GM21515 (cell line): ENCODE results near the gene CCNA1.

Experiments
- ATAC-seq: cut with Tn5 transposase; IDR thresholded peaks from one replicate; pipeline ENCODE4 v1.9.1; 2021; ENCODE audit not compliant: unreplicated experiment

CCNA1 gene

DNA sequence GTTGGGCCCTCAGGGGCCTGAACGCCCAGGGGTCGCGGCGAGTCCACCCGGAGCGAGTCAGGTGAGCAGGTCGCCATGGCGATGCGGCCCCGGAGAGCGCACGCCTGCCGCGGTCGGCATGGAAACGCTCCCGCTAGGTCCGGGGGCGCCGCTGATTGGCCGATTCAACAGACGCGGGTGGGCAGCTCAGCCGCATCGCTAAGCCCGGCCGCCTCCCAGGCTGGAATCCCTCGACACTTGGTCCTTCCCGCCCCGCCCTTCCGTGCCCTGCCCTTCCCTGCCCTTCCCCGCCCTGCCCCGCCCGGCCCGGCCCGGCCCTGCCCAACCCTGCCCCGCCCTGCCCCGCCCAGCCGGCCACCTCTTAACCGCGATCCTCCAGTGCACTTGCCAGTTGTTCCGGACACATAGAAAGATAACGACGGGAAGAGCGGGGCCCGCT lies at the start of gene CCNA1:
Gene CCNA1 (plus strand): TSS at position 390 of the 439 bp plus-strand sequence. CDS start 562 bp downstream, outside the sequence.
- no peak for ATAC-seq

- ATAC-seq = no peak
Measured at GRCh38 chr13:36385489-36385888, 46.8 kb upstream of the CCNA1 start.

DNA sequence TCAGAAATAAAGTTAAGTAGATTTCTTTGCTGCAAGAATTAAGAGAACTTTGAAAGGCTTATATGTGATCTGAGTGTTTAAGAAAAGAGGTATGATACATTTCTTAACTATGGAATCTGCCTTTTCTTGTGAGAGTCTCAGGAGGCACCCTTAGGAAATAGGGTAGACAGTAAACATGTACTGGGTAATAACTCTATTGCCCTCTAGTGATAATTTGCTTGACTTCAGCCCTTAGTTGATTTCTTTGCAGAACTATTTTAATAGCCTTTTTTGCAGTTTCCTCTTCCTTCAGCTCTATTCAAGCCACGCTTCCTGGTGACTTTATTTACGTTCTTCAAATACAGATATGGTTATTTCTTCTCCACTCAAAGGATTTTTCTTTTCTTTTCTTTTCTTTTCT lies 37.0 kb upstream of the CCNA1 start:
- no peak for ATAC-seq

DNA sequence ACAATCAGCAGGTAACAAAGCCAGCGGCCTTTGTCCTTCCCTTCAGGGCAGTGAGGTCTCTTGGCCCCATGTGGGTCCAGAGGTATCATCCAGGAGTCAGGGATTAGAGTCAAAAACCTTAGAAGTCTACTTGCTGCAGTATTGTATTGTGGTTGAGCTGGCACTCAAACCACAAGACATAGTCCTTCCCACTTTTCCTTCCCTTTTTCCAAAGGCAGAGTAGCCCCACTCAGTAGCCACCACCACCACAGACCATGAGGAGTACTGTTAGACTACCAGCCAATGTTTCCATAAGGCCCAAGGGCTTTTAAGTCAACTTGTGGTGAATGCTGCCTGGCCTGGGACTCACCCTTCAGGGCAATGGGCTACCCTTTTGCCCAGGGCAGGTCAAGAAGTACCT lies 27.1 kb upstream of the CCNA1 start:
- ATAC-seq = no peak

DNA sequence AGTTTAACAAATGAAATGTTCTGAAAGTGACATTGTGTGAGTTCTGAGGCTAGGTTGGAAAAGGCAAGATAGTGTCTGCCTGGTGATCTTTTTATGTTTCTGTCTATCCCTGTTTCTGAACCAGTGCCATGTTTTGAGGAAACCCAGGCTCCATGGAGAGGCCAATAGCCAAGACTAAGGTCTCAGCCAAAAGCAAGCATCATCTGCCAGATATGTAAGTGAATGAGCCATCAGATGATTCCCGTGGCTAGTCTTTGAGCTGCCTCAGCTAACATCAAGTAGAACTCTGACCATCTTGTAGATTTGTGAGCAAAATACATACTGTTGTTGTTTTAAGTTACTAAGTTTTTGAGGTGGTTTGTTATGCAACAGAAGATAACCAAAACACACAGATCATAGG lies 19.6 kb upstream of the CCNA1 start:
- no peak for ATAC-seq

DNA sequence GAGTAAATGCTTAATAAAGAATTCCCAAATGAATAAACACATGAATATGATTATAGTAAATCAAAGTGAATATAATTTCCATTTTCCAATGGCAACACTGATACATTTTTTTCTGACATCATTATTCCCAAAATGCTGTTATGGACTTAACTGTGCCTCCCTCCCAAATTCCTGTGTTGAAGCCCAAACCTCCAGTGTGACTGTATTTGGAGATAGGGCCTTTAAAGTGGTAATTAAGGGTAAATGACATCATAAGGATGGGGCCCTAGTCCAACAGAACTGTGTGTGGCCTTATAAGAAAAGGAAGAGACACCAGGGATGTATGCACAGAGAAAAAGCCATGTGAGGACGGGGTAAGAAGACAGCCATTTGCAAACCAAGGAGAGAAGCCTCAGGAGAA lies 19.1 kb upstream of the CCNA1 start:
- no peak for ATAC-seq

DNA sequence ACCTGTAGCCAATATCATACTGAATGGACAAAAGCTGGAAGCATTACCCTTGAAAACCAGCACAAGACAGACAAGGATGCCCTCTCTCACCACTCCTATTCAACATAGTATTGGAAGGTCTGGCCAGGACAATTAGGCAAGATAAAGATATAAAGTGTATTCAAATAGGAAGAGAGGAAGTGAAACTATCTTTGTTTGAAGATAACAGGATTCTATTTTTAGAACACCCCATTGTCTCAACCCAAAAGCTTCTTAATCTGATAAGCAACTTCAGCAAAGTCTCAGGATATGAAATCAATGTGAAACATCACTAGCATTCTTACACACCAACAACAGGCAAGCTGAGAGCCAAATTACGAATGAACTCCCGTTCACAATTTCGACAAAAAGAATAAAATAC lies 17.8 kb upstream of the CCNA1 start:
- ATAC-seq = no peak

GRCh38 chr13:36417331-36417730 lies 15.0 kb upstream of the CCNA1 start:
- ATAC-seq = no peak

- peak; percentile 87 for ATAC-seq
Measured at GRCh38 chr13:36418022-36418805, 14.1 kb upstream of the CCNA1 start.

DNA sequence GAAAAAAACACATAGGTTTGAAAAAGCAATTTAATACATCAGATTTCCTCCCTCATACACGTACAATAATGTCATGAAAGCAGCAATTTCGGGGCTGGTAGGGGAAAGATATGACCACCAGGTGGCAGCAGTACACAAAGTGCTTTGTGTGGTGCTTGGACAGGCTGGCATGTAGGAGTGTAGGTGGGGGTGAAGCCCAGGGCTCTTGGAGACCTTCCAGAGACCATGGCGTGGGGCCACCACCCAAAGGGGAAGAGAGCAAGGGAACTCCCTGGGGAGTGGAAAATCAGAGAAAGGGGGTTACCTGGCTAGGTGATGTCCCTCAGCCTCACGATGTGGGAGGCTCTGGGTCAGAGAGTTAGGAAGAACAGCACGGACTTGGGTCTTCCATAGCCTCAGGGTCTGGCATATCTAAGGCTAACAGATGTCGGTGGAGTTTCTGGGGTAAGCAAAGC lies 11.8 kb upstream of the CCNA1 start:
- ATAC-seq = peak; percentile 74

- no peak for ATAC-seq
Measured at GRCh38 chr13:36421447-36421846, 10.8 kb upstream of the CCNA1 start.

DNA sequence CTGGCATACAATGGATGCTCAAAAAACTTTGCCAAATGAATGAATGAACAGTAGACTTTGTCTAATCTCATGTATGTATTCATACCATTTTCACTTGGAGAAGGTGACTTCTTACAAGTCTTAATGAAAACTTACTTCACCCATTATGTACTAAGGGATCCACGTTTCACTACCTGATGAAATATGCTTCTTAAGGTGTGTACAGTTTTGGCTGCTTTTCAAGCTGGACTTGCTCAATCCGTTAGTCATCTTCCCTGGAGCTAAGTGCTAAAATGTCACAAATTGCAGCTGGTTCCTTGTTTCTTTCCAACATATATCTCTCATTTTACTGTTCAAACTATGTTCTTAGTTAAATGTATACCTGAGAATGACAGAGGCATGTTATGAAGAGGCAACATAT lies 4.2 kb upstream of the CCNA1 start:
- ATAC-seq = no peak

GRCh38 chr13:36430247-36431203 lies 1.8 kb upstream of the CCNA1 start:
- ATAC-seq = no peak

DNA sequence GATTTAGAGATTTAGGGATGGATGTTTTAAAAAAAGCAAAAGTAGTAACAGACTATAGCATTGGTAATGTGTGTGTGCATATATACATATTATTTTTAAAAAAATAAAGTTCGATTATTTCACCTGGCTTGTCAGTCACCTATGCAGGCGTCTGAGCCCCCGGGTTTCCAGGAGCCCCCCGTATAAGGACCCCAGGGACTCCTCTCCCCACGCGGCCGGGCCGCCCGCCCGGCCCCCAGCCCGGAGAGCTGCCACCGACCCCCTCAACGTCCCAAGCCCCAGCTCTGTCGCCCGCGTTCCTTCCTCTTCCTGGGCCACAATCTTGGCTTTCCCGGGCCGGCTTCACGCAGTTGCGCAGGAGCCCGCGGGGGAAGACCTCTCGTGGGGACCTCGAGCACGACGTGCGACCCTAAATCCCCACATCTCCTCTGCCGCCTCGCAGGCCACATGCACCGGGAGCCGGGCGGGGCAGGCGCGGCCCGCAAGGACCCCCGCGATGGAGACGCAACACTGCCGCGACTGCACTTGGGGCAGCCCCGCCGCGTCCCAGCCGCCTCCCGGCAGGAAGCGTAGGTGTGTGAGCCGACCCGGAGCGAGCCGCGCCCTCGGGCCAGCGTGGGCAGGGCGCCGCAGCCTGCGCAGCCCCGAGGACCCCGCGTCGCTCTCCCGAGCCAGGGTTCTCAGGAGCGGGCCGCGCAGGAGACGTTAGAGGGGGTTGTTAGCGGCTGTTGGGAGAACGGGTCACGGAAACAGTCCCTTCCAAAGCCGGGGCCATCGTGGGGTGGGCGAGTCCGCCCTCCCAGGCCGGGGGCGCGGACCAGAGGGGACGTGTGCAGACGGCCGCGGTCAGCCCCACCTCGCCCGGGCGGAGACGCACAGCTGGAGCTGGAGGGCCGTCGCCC lies 840 bp upstream of the CCNA1 start:
- no peak for ATAC-seq

DNA sequence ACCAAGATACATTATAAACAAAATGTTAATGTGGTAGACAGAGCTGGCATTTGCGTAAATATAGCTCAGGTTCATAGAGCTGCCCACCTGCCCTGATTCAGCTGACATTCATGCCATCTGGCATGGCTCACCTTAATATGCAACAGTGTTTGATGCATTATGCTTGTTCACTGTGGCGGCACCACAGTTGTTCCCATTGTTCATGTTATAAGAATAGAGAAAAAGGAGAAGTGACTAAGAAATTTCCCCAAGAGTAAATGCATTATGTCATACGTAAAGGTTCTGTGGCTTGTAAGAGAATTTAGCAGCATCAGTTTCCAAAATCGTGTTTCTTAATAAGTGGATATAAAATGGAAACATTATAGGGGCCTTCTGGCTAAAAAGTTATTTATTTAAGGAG lies 4.5 kb downstream of the CCNA1 start:
- ATAC-seq = no peak

- ATAC-seq = no peak
Measured at GRCh38 chr13:36438594-36439483, 6.5 kb downstream of the CCNA1 start.

DNA sequence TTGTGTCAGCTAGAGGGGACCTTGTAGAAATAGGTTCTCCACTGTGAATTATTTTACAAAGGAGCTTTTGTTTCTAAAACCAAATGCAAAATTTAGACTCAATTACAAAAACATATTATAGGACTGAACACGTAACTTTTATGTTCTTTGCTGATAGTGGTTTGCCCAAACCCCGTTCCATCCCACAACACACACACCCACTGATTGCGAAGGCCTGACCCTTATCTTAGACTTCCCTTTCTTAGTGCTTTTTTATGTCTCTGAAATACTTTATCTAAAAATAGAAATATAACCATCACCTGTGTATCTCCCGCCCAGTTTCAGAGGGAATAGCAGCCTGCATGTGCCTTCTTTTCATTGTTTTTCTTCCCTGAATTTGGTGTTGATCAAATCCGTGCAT lies 13.0 kb downstream of the CCNA1 start:
- no peak for ATAC-seq

- no peak for ATAC-seq
Measured at GRCh38 chr13:36445891-36446351, 13.6 kb downstream of the CCNA1 start.

DNA sequence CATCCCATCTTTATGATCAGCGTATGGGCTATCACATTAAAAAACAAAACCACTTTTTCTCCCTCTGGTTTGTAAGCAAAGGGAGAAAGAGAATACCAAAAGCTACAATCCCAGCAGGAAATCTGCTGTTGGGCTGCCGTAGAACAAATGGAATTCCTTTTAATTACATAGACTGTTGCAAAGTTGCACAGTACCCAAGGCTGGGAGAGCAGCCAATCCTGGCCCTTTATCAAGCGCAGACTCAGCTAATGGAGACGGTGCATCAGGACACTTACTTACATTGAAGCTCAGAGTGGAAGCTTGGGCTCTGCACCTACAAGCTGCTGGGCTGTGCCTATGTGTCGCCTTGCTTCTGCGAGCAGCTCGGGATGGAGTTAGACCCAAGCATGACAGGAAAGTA lies 15.2 kb downstream of the CCNA1 start:
- ATAC-seq = no peak

GRCh38 chr13:36450534-36450933 lies 18.2 kb downstream of the CCNA1 start:
- ATAC-seq = no peak
